Retinal pigment epithelial cell (primary cell): ENCODE data around the gene CLEC7A.

Experiments
- DNase-seq: peaks from one replicate; pipeline ENCODE4 v3.0.0-alpha.2; 2010; ENCODE audit warnings: low read depth
- H3K4me3 ChIP-seq: 2 replicates; pipeline ENCODE4 v1.5.1; 2011; ENCODE audit warnings: mild to moderate bottlenecking, low read length, control low read depth, moderate library complexity
- TF ChIP-seq, protein P1 (sequence below): conservative IDR thresholded peaks from 2 replicates; pipeline ENCODE4 v1.5.1; 2011; ENCODE audit warnings: low read depth, low read length, control low read depth, inconsistent platforms

The CLEC7A gene

DNA sequence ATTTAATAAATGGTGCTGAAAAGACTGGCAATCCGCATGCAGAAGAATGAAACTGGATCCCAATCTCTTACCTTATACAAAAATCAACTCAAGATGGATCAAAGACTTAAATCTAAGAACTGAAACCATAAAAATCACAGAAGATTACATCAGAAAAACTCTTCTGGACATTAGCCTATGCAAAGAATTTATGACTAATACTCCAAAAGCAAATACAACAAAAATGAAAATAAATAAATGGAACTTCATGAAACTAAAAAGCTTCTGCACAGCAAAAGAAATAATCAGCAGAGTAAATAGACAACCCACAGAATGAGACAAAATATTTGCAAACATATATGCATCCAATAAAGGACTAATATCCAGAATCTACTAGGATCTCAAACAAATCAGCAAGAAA is 16.9 kb downstream of the CLEC7A start:
- H3K4me3 ChIP-seq = no peak overlapping the region
- DNase-seq = no peak
- TF ChIP-seq, protein P1, sequence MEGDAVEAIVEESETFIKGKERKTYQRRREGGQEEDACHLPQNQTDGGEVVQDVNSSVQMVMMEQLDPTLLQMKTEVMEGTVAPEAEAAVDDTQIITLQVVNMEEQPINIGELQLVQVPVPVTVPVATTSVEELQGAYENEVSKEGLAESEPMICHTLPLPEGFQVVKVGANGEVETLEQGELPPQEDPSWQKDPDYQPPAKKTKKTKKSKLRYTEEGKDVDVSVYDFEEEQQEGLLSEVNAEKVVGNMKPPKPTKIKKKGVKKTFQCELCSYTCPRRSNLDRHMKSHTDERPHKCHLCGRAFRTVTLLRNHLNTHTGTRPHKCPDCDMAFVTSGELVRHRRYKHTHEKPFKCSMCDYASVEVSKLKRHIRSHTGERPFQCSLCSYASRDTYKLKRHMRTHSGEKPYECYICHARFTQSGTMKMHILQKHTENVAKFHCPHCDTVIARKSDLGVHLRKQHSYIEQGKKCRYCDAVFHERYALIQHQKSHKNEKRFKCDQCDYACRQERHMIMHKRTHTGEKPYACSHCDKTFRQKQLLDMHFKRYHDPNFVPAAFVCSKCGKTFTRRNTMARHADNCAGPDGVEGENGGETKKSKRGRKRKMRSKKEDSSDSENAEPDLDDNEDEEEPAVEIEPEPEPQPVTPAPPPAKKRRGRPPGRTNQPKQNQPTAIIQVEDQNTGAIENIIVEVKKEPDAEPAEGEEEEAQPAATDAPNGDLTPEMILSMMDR = no peak

DNA sequence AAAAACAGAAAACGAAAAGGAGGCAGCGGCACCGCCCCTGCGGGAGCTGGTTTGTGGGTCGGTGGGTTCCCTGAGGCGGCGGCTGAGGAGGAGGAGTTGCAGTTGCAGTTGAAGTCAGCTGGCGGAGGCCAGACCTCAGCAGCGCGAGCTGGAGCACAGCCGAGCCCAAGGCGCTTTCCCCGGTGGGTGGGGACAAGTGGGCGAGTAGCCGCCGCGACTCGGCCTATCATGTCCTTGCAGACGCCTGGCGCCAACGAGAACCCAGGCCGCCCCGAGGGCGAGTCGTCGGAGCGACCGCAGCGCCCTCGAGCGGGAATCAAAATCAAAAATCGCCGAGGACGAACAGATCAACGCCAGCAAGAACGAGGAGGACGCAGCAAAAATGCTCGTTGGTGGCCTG is 18.5 kb downstream of the CLEC7A start:
- H3K4me3 ChIP-seq = no peak overlapping the region
- TF ChIP-seq, protein P1 = no peak
- DNase-seq = no peak

DNA sequence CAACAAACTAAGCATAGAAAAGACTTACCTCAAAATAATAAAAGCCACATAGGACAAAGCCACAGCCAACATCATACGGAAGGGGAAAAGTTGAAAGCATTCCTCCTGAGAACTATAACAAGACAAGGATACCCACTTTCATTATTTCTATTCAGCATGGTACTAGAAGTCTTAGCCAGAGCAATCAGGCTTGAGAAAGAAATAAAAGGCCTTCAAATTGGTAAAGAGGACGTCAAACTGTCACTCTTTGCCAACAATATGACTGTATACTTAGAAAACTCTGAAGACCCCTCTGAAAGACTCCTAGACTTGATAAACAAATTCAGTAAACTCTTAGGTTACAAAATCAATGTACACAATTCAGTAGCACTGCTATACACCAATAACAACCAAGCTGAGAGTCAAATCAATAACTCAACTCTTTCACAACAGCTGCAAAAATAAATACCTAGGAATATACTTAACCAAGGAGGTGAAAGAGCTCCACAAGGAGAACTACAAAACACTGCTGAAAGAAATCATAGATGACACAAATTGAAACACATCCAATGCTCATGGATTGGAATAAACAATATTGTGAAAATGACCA is 19.6 kb downstream of the CLEC7A start:
- no peak for DNase-seq
- H3K4me3 ChIP-seq = no peak overlapping the region
- TF ChIP-seq, protein P1 = no peak

GRCh38 chr12:10102322-10102721 is 27.7 kb downstream of the CLEC7A start:
- DNase-seq = no peak
- H3K4me3 ChIP-seq = no peak overlapping the region
- TF ChIP-seq, protein P1 = no peak

- TF ChIP-seq, protein P1 = no peak
- no peak for DNase-seq
- no peak overlapping the region for H3K4me3 ChIP-seq
Observed at GRCh38 chr12:10101648-10102220, 28.3 kb downstream of the CLEC7A start.

GRCh38 chr12:10101042-10101579 is 28.9 kb downstream of the CLEC7A start:
- DNase-seq = no peak
- H3K4me3 ChIP-seq = no peak overlapping the region
- TF ChIP-seq, protein P1 = no peak

DNA sequence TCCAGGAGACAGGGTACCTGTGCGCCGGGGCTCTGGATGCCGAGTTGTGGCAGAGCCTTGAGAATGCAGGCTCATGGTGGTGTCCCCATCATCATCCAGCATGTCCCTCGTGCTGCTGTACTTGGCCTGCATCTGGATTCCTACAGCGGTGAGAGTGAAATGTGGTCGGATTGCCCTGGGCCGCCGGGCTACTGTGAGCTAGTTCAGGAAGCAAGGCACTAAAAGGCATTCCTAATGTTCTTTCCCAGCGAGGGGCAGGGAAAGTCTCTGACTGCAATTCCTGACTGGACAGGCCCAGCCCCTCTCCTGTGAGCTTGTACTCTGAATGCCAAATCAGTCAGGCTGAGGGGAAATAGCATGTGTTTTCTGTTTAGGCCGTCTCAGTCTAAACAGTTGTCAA is 31.2 kb downstream of the CLEC7A start, which contains the start of gene CLEC1A:
Gene CLEC1A (minus strand): TSS at position 195 of the 400 bp plus-strand sequence. CDS start 63 bp downstream, at position 132.
- TF ChIP-seq, protein P1 = no peak
- no peak for DNase-seq
- H3K4me3 ChIP-seq = no peak within 1 kb of the TSS
